Measurements from ENCODE around the gene HOXB2.

- TF ChIP-seq CTCF (IDR thresholded peaks at IDR 0.05; ENCODE audit: borderline replicate concordance, extremely low read depth, low read length, poor library complexity, severe bottlenecking): no peak
- TF ChIP-seq EZH2 (IDR thresholded peaks at IDR 0.05; ENCODE audit: borderline replicate concordance, low read depth, low read length, severe bottlenecking): no peak
These were observed 43.6 kb upstream of the HOXB2 start for GRCh38 chr17:48588528-48588927.

Measured in DND-41 (cell line).